HG02623 (cell line): Measurements from ENCODE around the gene LSM10.

Experiments used
- ATAC-seq: cut with Tn5 transposase; IDR thresholded peaks from one replicate; pipeline ENCODE4 v1.9.1; 2021; ENCODE audit warnings: moderate library complexity; ENCODE audit not compliant: unreplicated experiment

Gene LSM10

GRCh38 chr1:36397378-36398230 lies at the start of gene LSM10:
LSM10 (minus strand) TSS chr1:36397908; CDS start chr1:36394129, 3,779 bp downstream.
- peak; percentile 52 for ATAC-seq

- ATAC-seq: no peak
Measured at GRCh38 chr1:36447450-36447849, 49.7 kb upstream of the LSM10 start.

GRCh38 chr1:36446746-36447145 lies 49.0 kb upstream of the LSM10 start:
- ATAC-seq: no peak

GRCh38 chr1:36446271-36446670 lies 48.6 kb upstream of the LSM10 start:
- no peak for ATAC-seq

- no peak for ATAC-seq
Measured at GRCh38 chr1:36443297-36443696, 45.6 kb upstream of the LSM10 start.

- ATAC-seq: no peak
Measured at GRCh38 chr1:36442337-36442736, 44.6 kb upstream of the LSM10 start.

GRCh38 chr1:36440646-36441045 lies 42.9 kb upstream of the LSM10 start:
- no peak for ATAC-seq

GRCh38 chr1:36440044-36440443 lies 42.3 kb upstream of the LSM10 start:
- ATAC-seq: no peak

- no peak for ATAC-seq
Measured at GRCh38 chr1:36438715-36439114, 41.0 kb upstream of the LSM10 start.

GRCh38 chr1:36436821-36437220 lies 39.1 kb upstream of the LSM10 start:
- ATAC-seq: no peak

GRCh38 chr1:36433102-36433501 lies 35.4 kb upstream of the LSM10 start:
- no peak for ATAC-seq

GRCh38 chr1:36432616-36433015 lies 34.9 kb upstream of the LSM10 start:
- no peak for ATAC-seq

GRCh38 chr1:36425791-36426190 lies 28.1 kb upstream of the LSM10 start:
- ATAC-seq: no peak

- no peak for ATAC-seq
Measured at GRCh38 chr1:36421649-36422048, 23.9 kb upstream of the LSM10 start.

- peak; percentile 47 for ATAC-seq
Measured at GRCh38 chr1:36420836-36421317, 23.2 kb upstream of the LSM10 start.

GRCh38 chr1:36420409-36420808 lies 22.7 kb upstream of the LSM10 start:
- no peak for ATAC-seq

GRCh38 chr1:36419569-36419968 lies 21.9 kb upstream of the LSM10 start:
- no peak for ATAC-seq

- ATAC-seq: no peak
Measured at GRCh38 chr1:36419140-36419539, 21.4 kb upstream of the LSM10 start.

GRCh38 chr1:36417931-36418330 lies 20.2 kb upstream of the LSM10 start:
- no peak for ATAC-seq

- ATAC-seq: no peak
Measured at GRCh38 chr1:36415661-36416326, 18.1 kb upstream of the LSM10 start.

GRCh38 chr1:36414384-36414783 lies 16.7 kb upstream of the LSM10 start:
- no peak for ATAC-seq
